Stimulated activated CD8-positive, alpha-beta memory T cell treated with anti-CD3 and anti-CD28 coated beads, Interleukin-12 subunit alpha, Interleukin-12 subunit beta, amount 100 ng/mL, for 24 hours (primary cell): Measurements from ENCODE around the gene NOSIP.
"Not testable (repeated sequence)": the region's sequence is repeated elsewhere in the genome, so short reads cannot be mapped to it uniquely, and the experiment has no call there.

Experiments
- DNase-seq: peaks from one replicate; pipeline ENCODE4 v3.0.0-alpha.2; 2020; ENCODE audit errors: extremely low read depth

NOSIP gene, protein sequence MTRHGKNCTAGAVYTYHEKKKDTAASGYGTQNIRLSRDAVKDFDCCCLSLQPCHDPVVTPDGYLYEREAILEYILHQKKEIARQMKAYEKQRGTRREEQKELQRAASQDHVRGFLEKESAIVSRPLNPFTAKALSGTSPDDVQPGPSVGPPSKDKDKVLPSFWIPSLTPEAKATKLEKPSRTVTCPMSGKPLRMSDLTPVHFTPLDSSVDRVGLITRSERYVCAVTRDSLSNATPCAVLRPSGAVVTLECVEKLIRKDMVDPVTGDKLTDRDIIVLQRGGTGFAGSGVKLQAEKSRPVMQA

DNA sequence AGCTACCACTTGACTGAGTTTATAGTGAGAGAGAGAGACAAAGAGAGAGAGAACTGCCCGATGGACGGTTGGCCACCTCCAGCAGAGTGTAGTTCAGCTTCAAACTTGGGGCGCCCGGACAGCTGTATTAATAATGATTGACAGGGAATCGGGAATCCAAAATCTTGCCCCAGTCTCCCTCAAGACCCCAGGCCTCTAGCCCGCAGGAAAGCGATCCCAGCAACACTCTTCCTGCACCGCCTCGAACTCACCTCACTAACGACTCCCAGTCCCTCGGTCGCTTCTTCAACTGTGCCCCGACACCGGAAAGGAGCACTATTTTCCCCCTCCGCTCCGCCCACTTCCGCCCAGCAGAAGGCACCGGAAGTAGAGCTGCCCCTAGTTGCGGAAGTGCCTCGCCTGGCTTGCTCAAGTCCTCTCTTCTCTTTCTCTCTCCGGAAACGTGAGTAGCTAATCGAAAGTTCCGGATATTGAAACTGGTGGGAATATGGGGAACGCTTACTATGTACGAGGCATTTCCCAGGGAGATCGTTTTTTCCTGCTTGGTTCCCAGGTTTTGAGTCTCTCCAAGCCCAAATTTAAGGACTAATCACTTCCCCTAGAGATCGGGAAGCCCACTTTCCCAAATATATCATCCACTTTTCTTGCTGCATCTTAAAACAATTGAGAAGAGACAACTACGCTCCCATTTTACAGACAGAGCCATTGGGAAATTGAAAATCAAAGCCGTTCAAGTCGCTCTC is at the start of gene NOSIP:
Gene NOSIP (minus strand): TSS at position 293 of the 743 bp plus-strand sequence. CDS start 19,865 bp downstream, outside the sequence.
- DNase-seq: peak; percentile 87

DNA sequence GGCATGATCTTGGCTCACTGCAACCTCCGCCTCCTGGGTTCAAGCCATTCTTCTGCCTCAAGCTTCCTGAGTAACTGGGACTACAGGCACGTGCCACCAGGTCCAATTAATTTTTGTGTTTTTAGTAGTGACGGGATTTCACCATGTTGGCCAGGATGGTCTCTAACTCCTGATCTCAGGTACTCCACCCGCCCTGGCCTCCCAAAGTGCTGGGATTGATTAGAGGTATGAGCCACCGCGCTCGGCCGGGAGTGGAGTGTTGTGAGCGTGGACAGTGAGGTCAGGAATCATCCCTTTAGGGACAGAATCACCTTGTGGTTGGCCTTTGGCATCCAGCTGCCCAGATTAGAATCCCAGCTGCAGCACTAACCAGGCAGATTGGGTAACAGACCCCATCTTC is 49.3 kb upstream of the NOSIP start:
- DNase-seq: no peak

DNA sequence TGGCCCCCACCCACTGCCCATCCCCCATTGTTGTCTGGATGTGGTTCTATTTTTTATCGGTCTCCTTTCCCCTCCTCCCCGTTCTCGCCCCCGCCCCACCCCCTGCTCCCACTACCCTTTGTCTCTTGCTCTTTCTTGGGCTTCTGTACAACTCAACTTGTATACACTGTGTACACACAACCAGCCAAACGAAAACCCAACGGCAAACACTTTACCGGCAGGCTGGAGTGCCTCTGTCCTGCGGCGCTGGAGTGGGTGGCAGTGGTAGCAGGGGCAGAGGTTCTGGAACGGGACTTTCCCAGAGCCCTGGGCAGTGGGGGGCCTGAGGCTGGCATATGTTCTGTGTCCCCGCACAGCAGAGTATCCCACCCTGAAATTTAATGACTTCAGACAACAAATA is 45.9 kb upstream of the NOSIP start:
- DNase-seq: no peak

DNA sequence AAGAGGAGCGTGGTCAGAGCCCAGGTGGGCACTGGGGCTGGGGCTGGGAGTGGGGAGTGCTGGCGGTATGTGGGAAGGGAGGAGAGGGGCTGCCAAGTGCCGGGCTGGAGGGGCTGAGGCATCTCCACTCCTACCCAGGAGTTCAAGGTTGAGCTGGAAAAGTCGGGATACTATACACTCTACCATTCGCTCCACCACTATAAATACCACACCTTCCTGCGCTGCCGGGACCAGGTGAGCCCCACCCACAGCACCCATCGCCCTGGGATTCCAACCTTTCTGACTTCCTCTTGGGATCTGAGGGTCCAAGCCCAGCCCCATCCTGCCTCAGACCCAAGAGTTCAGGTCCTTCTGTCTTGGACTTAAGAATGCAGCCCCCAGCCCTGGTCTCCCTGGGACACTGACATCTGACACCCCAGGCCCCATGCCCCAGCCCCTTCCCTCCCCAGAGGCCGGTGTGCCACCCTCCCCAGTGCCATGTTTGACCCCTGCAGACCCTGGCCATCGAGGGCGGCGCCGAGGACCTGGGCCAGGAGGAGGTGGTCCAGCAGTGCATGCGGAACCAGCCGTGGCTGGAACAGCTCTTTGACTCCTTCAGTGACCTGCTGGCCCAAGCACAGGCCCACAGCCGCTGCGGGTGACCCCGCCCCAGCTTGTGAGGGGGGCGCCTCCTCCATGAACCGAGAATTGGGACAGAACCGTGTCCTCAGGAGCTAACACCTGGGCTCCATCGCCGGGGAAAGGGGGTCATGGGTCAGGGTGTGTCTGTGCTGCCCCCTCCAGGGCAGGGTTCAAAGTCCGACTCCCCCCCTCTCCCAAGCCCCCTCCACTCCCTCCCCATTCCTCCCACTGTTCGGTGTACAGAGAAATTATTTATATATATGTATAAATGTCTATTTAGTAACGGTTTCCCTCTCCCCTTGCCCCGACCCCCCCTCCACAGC is 44.9 kb upstream of the NOSIP start:
- DNase-seq: no peak

DNA sequence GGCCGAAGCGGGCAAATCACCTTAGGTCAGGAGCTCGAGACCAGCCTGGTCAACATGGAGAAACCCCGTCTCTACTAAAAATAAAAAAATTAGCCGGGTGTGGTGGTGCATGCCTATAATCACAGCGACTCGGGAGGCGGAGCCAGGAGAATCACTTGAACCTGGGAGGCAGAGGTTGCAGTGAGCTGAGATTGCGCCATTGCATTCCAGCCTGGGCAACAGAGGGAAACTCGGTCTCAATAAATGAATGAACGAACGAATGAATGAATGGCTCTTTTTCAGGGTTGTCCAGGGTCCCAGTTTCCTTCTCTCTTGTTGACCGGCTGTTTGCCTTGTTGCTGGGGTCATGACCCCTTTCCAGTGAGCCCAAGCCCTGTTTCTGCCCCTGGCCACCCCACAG is 37.5 kb upstream of the NOSIP start:
- DNase-seq: not testable (repeated sequence)

DNA sequence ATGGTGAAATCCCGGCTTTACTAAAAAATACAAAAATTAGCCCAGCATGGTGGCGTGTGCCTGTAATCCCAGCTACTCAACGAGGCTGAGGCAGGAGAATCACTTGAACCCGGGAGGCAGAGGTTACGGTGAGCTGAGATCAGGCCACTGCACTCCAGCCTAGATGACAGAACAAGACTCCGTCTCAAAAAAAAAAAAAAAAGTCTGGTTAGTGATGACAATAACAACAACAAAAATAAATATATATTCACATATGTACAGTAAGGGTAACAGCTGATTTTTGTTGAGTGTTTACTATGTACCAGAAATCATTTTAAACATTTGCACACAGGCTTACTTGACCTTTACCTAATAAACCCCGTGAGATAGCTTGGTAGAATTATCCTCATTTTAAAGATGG is 36.6 kb upstream of the NOSIP start:
- no peak for DNase-seq

DNA sequence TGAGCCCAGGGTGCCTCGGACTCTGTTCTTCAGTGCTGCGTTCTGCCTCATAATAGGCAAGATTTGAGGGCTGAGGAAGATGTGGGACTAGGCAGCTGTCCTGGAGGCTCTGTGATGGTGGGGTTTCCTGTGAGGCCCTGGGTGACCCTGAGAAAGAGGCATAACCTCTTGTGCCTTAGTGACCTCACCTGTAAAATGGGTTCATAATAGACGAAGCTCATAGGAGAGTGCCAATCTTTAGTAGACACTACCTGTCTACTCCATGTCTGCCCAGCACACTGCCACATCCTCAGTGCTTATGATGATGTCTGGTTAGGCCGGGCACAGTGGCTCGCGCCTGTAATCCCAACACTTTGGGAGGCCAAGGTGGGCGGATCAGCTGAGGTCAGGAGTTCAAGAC is 36.2 kb upstream of the NOSIP start:
- DNase-seq: no peak

DNA sequence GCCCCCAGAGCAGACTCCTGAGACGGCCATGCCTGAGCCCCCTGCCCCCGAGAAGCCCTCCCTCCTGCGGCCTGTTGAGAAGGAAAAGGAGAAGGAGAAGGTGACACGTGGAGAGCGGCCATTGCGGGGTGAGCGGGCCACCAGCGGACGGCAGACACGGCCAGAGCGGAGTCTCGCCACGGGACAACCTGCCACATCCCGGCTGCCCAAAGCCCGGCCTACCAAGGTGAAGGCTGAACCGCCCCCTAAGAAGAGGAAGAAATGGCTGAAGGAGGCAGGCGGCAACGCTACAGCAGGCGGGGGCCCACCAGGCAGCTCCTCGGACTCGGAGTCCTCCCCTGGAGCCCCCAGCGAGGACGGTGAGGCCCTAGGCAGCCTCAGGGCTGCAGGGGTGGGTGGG is 35.5 kb upstream of the NOSIP start:
- DNase-seq: no peak

DNA sequence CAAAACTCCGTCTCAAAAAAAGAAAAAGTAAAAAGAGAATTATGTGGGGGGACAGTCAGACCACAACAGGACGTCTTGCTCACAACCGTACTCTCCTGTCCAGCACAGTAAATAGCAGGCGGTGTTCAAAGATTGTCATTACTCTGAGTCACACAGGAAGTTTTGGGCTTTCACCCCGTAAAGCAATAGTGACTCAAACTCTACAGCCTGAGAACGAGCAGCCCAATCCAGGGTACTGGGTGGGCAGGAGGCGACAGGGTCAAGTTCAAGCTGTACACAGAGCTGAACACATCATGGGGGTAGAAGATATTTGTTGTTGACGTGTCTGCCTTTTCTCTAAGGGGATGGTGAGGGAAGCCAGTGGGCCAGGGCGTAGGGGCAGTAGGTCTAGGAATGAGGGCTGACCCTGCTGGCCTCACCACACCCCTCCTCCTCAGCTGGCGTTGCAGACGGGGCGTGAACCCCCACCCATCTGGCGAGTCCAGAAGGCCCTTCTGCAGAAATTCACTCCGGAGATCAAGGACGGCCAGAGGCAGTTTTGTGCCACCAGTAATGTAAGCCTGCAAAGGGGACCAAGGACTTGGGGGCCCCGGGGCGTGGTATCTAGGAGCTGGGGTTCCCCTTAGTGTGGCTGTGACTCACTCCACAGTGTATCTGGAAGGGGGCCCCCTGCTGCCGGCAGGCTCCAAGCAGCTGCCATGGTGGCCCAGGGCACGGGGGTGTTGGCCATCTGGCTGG is 33.9 kb upstream of the NOSIP start:
- no peak for DNase-seq

DNA sequence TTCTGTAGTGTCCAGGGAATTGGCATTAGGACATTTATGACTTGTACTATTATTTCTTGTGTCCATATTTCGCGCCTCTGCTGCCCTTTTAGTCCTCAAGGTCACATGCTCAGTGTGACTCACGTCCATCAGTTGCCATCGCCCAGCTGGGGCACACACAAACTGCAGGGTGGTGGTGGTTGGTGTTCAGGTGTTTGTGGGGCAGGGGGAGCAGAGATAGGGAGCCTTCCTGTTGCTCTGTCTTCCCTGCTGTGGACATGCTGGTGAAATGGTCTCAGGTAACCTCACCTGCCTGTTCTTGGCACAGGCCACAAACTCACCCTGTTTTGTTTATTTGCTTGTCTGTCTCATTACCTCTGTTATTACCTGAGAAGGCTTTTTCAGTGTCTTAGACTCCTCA is 33.0 kb upstream of the NOSIP start:
- no peak for DNase-seq

DNA sequence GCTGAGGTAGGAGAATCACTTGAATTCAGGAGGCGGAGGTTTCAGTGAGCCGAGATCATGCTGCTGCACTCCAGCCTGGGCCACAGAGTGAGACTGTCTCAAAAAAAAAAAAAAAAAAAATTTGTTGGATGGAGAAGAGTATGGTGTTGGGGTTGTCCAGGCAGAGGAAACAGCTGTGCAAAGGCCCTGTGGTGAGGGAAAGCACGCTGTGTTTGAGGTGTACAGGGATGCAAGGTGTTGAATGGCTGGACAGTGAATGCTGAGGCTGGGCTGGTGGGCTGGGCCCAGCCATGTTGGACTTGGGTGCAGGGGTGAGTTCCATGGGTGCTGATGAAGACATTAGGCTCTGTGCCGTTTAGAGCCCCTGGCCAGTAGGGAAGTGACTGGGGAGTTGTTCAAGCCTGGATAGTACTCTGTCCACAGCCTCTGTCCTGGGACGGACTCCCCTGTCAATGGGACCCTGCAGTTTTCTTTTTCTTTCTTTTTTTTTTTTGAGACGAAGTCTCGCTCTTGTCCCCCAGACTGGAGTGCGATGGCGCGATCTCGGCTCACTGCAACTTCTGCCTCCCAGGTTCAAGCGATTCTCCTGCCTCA is 29.2 kb upstream of the NOSIP start:
- no peak for DNase-seq

DNA sequence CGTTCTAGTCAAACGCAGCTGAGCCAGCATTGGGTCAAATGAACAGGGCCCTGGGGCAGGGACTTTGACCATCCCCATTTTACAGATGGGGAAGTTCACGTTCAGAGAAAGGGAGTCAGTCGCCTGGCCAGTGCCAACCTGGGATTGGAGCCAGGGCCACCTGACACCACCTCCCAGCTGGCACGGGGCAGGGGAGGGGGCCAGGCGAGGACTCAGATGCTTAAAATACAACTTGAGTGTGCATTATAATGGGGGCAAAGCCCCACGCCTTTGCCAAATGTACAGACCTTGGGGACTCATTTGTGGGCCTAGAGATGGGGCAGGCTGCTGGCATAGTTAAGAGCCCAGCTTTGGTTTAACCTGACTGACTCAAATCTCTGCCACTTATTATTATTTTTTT is 25.2 kb upstream of the NOSIP start:
- no peak for DNase-seq

DNA sequence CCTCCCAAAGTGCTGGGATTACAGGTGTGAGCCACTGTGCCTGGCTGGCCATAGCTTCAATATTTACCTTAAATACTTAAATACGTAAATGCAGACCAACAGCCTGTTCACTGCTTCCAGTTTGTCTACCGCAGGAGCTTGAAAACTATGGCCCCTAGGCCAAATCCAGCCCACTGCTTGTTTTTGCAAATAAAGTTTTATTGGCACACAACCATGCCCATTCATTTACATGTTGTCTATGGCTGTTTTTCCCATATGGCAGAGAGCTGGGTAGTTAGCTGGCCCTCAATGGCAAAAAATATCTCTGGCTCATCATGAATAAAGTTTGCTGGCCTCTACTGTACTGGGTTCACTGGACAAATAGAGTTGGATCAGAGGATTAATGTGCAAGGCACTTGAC is 22.4 kb upstream of the NOSIP start:
- no peak for DNase-seq

DNA sequence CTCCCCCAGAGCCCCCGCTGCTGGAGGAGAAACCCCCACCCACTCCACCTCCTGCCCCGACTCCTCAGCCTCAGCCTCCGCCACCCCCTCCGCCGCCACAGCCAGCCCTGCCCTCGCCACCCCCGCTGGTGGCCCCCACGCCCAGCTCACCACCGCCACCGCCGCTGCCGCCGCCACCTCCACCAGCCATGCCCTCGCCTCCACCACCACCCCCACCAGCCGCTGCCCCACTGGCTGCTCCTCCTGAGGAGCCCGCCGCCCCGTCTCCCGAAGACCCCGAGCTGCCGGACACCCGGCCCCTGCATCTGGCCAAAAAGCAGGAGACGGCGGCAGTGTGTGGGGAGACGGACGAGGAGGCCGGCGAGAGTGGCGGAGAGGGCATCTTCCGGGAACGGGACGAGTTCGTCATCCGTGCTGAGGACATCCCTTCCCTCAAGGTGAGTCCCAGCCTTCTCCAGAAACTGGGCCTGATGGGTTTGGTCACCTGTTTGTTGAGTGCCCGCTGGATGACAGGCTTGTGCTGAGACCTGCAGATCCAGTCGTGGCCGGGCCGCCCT is 21.2 kb upstream of the NOSIP start:
- DNase-seq: no peak

DNA sequence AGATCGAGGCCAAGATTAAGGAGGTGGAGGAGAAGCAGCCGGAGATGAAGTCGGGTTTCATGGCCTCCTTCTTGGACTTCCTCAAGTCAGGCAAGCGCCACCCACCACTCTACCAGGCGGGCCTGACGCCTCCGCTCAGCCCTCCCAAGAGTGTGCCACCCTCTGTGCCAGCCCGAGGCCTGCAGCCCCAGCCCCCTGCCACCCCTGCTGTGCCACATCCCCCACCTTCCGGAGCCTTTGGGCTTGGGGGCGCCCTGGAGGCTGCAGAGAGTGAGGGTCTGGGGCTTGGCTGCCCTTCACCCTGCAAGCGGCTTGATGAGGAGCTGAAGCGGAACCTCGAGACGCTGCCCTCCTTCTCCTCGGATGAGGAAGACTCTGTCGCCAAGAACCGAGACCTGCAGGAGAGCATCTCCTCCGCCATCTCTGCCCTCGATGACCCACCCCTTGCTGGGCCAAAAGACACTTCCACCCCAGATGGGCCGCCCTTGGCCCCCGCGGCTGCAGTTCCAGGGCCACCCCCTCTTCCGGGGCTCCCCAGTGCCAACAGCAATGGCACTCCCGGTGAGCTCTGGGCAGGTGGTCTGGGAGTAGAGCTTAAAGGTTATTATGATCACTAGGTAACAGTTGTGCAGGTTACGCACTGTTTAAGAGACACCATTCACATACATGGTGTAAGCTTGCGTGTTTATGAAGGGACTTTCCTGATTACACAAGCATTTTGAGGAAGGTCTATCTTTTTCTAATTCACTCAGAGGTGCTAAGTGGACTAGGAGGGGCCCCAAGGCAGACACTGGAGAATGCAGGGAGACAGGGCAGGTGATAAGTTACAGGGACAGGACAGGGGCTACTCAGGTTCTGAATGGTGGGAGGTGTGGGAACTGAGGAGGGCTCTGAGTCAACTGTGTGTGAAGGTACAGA is 19.3 kb upstream of the NOSIP start:
- DNase-seq: no peak

DNA sequence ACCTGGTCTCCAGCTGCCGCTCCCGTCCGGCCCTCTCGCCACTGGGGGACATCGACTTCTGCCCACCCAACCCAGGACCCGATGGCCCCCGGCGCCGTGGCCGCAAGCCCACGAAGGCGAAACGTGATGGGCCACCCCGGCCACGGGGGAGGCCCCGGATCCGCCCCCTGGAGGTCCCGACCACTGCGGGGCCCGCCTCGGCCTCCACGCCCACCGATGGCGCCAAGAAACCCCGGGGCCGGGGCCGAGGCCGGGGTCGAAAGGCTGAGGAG is 17.3 kb upstream of the NOSIP start:
- DNase-seq: no peak

DNA sequence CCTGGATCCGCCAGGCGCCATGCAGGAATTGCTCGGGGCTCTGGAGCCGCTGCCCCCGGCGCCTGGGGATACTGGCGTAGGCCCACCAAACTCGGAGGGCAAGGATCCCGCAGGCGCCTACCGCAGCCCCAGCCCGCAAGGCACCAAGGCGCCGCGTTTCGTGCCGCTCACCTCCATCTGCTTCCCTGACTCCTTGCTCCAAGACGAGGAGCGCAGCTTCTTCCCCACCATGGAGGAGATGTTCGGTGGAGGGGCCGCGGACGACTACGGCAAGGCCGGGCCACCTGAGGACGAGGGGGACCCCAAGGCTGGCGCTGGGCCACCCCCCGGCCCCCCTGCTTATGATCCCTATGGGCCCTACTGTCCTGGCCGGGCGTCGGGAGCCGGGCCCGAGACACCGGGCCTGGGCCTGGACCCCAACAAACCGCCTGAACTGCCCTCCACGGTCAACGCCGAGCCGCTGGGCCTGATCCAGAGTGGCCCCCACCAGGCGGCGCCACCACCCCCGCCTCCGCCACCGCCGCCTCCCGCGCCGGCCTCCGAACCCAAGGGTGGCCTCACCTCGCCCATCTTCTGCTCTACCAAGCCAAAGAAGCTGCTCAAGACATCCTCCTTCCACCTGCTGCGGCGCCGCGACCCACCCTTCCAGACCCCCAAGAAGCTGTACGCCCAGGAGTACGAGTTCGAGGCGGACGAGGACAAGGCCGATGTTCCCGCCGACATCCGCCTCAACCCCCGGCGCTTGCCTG is 16.8 kb upstream of the NOSIP start:
- no peak for DNase-seq

DNA sequence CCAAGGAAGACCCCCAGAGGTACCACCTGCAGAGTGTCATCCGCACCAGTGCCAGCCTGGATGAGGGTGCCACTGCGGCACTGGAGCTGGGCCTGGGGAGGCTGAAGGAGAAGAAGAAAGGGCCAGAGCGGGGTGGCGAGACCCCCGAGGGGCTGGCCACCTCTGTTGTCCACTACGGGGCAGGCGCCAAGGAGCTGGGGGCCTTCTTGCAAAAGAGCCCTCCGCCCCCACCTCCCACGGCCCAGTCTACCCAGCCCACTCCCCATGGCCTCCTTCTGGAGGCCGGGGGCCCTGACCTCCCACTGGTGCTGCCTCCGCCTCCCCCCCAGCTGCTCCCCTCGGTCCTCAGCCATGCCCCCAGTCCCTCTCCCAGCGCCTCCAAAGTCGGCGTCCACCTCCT is 16.1 kb upstream of the NOSIP start:
- DNase-seq: no peak

DNA sequence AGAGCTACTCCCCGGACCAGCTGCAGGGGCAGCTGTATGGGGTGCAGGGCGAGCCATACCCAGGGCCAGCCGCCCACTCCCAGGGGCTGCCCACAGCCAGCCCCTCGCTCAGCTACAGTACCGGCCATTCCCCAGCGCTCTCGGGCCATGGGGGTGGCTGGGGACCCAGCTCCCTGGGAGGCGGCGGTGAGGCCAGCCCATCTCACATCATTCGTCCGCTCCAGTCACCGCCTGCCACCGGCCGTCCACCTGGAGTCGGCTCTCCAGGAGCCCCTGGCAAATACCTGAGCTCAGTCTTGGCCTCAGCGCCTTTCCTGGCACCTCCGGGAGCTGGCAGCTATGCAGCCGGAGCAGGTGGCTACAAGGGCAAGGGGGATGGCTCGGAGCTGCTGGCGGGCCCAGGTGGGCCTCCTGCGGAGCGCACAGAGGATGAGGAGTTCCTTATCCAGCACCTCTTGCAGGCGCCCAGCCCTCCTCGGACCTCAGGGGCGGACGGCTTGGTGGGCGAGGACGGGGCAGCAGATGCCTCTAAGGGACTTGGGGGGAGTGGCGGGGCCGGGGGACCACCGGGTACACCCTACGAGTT is 15.6 kb upstream of the NOSIP start:
- no peak for DNase-seq
